Erythroblast (primary cell): ENCODE measurements around the gene ADGRG3.

Source experiments
- GATA1 ChIP-seq: IDR thresholded peaks from 2 replicates; pipeline ENCODE4 v1.6.1; 2011; ENCODE audit warnings: low read depth, mild to moderate bottlenecking, control low read depth, low read length, moderate library complexity
- POLR2A ChIP-seq: IDR thresholded peaks from 2 replicates; pipeline ENCODE4 v1.6.1; 2011; ENCODE audit warnings: mild to moderate bottlenecking, low read length

- TF ChIP-seq POLR2A (no peak), GATA1 (no peak)
Measured at GRCh38 chr16:57640612-57641011, 27.5 kb upstream of the ADGRG3 start.
